H1 (cell line): ENCODE measurements around the gene EXO1. TPM values are rescaled to one million over a fixed set of nuclear protein-coding genes. Genes with fewer than 3 reads are reported as not detected.

Experiments used
- CBX5 ChIP-seq: fragments of 300-800, 300-1000 bp; sonication (generic); IDR thresholded peaks from 2 replicates; pipeline ENCODE4 v1.7.1; 2016; ENCODE audit warnings: antibody characterized with exemption, low read length, low read depth
- CEBPB ChIP-seq: IDR thresholded peaks from 2 replicates; pipeline ENCODE4 v1.6.1; 2012; ENCODE audit warnings: low read depth, low read length
- CHD1 ChIP-seq: IDR thresholded peaks from 2 replicates; pipeline ENCODE4 v1.6.1; 2012; ENCODE audit warnings: low read depth, low read length, improper control_type of control experiment
- JUN ChIP-seq: IDR thresholded peaks from 2 replicates; pipeline ENCODE4 v1.6.1; 2011; ENCODE audit warnings: low read depth, mild to moderate bottlenecking, improper control_type of control experiment, low read length
- JUND ChIP-seq: IDR thresholded peaks from 2 replicates; pipeline ENCODE4 v1.6.1; 2011; ENCODE audit warnings: mild to moderate bottlenecking, improper control_type of control experiment, low read length
- KDM1A ChIP-seq: fragments of 200-600, 300-600 bp; sonication (generic); IDR thresholded peaks from 2 replicates; pipeline ENCODE4 v1.7.1; 2016; ENCODE audit warnings: mild to moderate bottlenecking, low read length, borderline replicate concordance
- KDM5A ChIP-seq: fragments of 200-600 bp; IDR thresholded peaks from 2 replicates; pipeline ENCODE4 v1.7.1; 2012; ENCODE audit warnings: mild to moderate bottlenecking, low read length, inconsistent platforms, mixed read lengths
- NANOG ChIP-seq: IDR thresholded peaks from 2 replicates; pipeline ENCODE4 v1.6.1; 2011; ENCODE audit warnings: low read length, low read depth, mild to moderate bottlenecking, inconsistent platforms; ENCODE audit not compliant: insufficient read depth, poor library complexity, severe bottlenecking
- RAD21 ChIP-seq, 2 experiments: IDR thresholded peaks in 1 of 2; conservative IDR thresholded peaks in 1 of 2; 2 replicates each; pipeline ENCODE4 v1.6.1; 2011; ENCODE audit warnings: low read depth in 2 of 2, low read length in 2 of 2, improper control_type of control experiment in 1 of 2, inconsistent platforms in 1 of 2, mild to moderate bottlenecking in 1 of 2, moderate library complexity in 1 of 2
- RXRA ChIP-seq: IDR thresholded peaks from 2 replicates; pipeline ENCODE4 v1.6.1; 2011; ENCODE audit warnings: low read depth, mild to moderate bottlenecking, low read length, moderate library complexity; ENCODE audit not compliant: insufficient read depth
- SAP30 ChIP-seq: fragments of 300-600 bp; sonication (generic); IDR thresholded peaks from 2 replicates; pipeline ENCODE4 v1.7.1; 2012; ENCODE audit warnings: low read length, moderate library complexity, mild to moderate bottlenecking, inconsistent platforms; ENCODE audit not compliant: insufficient read depth, insufficient replicate concordance
- SIN3A ChIP-seq, 2 experiments: IDR thresholded peaks in 1 of 2; conservative IDR thresholded peaks in 1 of 2; 2 replicates each; pipeline ENCODE4 v1.6.1; 2011 to 2012; ENCODE audit warnings: low read length in 2 of 2, improper control_type of control experiment in 1 of 2, low read depth in 1 of 2, mild to moderate bottlenecking in 1 of 2
- SIX5 ChIP-seq: IDR thresholded peaks from 2 replicates; pipeline ENCODE4 v1.6.1; 2011; ENCODE audit warnings: mild to moderate bottlenecking, low read depth, low read length
- SP2 ChIP-seq: IDR thresholded peaks from 2 replicates; pipeline ENCODE4 v1.6.1; 2012; ENCODE audit warnings: mild to moderate bottlenecking, low read length, inconsistent platforms
- SRF ChIP-seq: IDR thresholded peaks from 2 replicates; pipeline ENCODE4 v1.6.1; 2011; ENCODE audit warnings: mild to moderate bottlenecking, low read depth, low read length, moderate library complexity
- TAF7 ChIP-seq: optimal IDR thresholded peaks from 2 replicates; pipeline ENCODE3; 2011; ENCODE audit warnings: low read depth, mild to moderate bottlenecking, inconsistent platforms, low read length, moderate library complexity, borderline replicate concordance
- TBP ChIP-seq: IDR thresholded peaks from 2 replicates; pipeline ENCODE4 v1.6.1; 2011; ENCODE audit warnings: low read depth, low read length, improper control_type of control experiment
- TCF12 ChIP-seq: IDR thresholded peaks from 2 replicates; pipeline ENCODE4 v1.6.1; 2011; ENCODE audit warnings: low read depth, mild to moderate bottlenecking, low read length
- ZNF274 ChIP-seq: IDR thresholded peaks from 2 replicates; pipeline ENCODE4 v1.7.0; 2012; ENCODE audit warnings: low read length, borderline replicate concordance; ENCODE audit errors: extremely low read depth
- polyA plus RNA-seq, 7 experiments: library from polyadenylated mRNA; depleted of rRNA in 3 of 7; stranded (reverse) in 5 of 7; unstranded in 2 of 7; fragments of >200 nt in 5 of 7; fragments of 200-250 nt in 2 of 7; gene quantifications; 1 replicate in 5 of 7; 2 replicates in 1 of 7; 4 replicates in 1 of 7; pipeline versions ENCODE4 v1.2.1 to v1.2.3, GENCODE V29; 2011 to 2013; ENCODE audit warnings: missing spikeins in 2 of 7, mixed read lengths in 2 of 7
- total RNA-seq: library from RNA; stranded (reverse); fragmentation: NEBNext Ultra II Directional; extraction: Animal tissue kit (Norgen Biotek cat#: 25700); gene quantifications from 2 replicates; pipeline ENCODE4 v1.2.1, GENCODE V29; 2021
- TF ChIP-seq, protein P1 (sequence below): IDR thresholded peaks from 2 replicates; pipeline ENCODE4 v1.6.1; 2012; ENCODE audit warnings: inconsistent platforms
- TF ChIP-seq, protein P2 (sequence below): IDR thresholded peaks from 2 replicates; pipeline ENCODE4 v1.6.1; 2011; ENCODE audit warnings: low read length, improper control_type of control experiment

The EXO1 gene
- total and polyA plus RNA-seq, 2 of the 8 experiments (the other 6 are each of a cell fraction or from before 2014, with no cell fraction given): 9.2 to 43.0 TPM

DNA sequence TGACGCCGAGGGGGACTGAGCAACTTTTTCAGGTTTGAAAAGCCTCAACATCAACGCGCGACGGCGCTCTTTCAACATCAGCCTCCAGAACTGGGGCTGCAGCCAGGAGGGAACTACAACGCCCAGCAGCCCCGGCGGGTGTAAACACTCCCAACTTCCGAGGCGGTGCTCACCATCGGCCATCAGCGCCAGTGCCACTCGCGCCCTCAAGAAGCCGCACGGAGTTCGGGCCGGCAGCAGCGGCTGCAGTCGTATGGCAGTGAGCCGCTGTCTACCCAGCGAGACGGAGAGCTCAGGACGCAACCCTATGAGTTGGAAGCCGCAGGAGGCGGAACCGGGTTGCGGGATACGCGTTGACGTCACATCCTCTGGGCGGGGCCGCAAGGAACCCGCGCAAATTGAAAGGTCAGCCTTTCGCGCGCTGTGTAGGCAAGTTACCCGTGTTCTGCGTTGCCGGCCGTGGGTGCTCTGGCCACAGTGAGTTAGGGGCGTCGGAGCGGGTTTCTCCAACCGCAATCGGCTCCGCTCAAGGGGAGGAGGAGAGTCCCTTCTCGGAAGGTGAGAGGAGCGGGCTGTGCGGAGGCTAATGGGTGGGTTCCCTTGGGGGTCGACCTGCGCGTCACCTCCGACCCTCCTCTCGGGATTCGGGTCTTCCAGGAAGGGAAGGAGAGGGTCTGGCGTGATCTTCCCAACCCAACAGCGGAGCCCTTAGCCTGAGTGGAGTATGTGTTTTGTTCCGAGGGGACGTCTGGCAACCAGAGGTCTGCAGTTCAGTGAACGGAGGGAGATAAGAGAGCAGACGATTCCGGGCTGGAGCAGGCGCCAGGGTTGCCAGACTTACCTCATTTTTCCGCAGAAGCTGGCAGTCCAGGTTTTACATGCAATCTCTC is at the start of gene EXO1 (continued):
- TF ChIP-seq, protein P1, sequence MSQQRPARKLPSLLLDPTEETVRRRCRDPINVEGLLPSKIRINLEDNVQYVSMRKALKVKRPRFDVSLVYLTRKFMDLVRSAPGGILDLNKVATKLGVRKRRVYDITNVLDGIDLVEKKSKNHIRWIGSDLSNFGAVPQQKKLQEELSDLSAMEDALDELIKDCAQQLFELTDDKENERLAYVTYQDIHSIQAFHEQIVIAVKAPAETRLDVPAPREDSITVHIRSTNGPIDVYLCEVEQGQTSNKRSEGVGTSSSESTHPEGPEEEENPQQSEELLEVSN: peak; percentile 45; the same call in 1 of the 2 replicates
- TF ChIP-seq, protein P2, sequence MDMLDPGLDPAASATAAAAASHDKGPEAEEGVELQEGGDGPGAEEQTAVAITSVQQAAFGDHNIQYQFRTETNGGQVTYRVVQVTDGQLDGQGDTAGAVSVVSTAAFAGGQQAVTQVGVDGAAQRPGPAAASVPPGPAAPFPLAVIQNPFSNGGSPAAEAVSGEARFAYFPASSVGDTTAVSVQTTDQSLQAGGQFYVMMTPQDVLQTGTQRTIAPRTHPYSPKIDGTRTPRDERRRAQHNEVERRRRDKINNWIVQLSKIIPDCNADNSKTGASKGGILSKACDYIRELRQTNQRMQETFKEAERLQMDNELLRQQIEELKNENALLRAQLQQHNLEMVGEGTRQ: no peak
- TF ChIP-seq RAD21 (IDR thresholded peaks at IDR 0.05 in 1 of 2, conservative IDR thresholded peaks at IDR 0.05 in 1 of 2; ENCODE audit: low read depth in 2 of 2, low read length in 2 of 2) (peak in 1 of 2 experiments; percentile 24; a peak in 3 of 4 replicates), CHD1 (no peak), TAF7 (peak; percentile 72), TCF12 (no peak), ZNF274 (no peak), RXRA (no peak), NANOG (no peak), SRF (peak; percentile 79), SIN3A (conservative IDR thresholded peaks at IDR 0.05 in 1 of 2, IDR thresholded peaks at IDR 0.05 in 1 of 2; ENCODE audit: low read depth in 1 of 2, low read length in 2 of 2) (peak; percentile 85 to 93; a peak in 3 of 4 replicates), CBX5 (no peak), KDM1A (no peak), CEBPB (peak; percentile 57), SP2 (no peak), KDM5A (peak; percentile 53; the same call in 1 of the 2 replicates), JUN (no peak), TBP (peak; percentile 76), SIX5 (peak; percentile 78), SAP30 (peak; percentile 91), JUND (no peak)
